Astrocyte of the cerebellum (primary cell): ENCODE data around the gene HPS3.
"Not testable (repeated sequence)": the region's sequence is repeated elsewhere in the genome, so short reads cannot be mapped to it uniquely, and the experiment has no call there.

Experiments used
- DNase-seq: peaks from one replicate; pipeline ENCODE4 v3.0.0-alpha.2; 2011; ENCODE audit warnings: low read depth
- H3K4me3 ChIP-seq: 2 replicates; pipeline ENCODE4 v1.5.1; 2011; ENCODE audit warnings: mild to moderate bottlenecking, low read depth, low read length, moderate library complexity
- in situ Hi-C: cut with HindIII; loops from 2 replicates; pipeline ENCODE4 v1.10.0; 2017; ENCODE audit warnings: low sequenced_read_pairs
- TF ChIP-seq, protein P1 (sequence below): IDR thresholded peaks from 2 replicates; pipeline ENCODE4 v1.5.1; 2012; ENCODE audit warnings: low read length, low read depth, moderate library complexity, mild to moderate bottlenecking; ENCODE audit errors: missing control alignments

Gene HPS3

DNA sequence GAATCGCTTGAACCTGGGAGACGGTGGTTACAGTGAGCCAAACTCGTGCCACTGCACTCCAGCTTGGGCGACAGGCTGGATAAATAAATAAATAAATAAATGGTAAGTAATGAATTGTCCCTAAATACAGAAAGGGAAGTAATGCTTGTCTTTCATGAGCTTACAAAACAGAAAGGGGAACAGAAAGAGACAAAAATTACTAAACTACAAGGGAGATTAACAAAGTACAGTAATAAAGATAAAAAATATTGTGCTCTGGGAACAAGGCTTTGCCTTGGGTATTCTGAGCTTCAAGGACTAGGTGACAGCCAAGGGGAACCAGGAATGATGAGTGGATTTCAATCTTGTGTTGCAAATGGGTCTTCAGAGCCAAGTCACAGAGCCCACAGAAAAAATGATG lies 34.0 kb upstream of the HPS3 start:
- TF ChIP-seq, protein P1, sequence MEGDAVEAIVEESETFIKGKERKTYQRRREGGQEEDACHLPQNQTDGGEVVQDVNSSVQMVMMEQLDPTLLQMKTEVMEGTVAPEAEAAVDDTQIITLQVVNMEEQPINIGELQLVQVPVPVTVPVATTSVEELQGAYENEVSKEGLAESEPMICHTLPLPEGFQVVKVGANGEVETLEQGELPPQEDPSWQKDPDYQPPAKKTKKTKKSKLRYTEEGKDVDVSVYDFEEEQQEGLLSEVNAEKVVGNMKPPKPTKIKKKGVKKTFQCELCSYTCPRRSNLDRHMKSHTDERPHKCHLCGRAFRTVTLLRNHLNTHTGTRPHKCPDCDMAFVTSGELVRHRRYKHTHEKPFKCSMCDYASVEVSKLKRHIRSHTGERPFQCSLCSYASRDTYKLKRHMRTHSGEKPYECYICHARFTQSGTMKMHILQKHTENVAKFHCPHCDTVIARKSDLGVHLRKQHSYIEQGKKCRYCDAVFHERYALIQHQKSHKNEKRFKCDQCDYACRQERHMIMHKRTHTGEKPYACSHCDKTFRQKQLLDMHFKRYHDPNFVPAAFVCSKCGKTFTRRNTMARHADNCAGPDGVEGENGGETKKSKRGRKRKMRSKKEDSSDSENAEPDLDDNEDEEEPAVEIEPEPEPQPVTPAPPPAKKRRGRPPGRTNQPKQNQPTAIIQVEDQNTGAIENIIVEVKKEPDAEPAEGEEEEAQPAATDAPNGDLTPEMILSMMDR = no peak
- in situ Hi-C loops = no loop called here
- no peak for DNase-seq
- H3K4me3 ChIP-seq = no peak overlapping the region

DNA sequence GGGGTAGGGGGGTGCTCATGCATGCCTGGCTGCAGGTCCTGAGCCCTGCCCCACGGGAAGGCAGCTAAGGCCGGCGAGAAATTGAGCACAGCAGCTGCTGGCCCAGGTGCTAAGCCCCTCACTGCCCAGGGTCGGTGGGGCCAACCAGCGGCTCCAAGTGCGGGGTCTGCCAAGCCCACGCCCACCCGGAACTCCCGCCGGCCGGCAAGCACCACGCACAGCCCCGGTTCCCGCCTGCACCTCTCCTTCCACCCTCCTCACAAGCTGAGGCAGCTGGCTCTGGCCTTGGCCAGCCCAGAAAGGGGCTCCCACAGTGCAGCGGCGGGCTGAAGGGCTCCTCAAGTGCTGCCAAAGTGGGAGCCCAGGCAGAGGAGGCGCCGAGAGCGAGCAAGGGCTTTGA lies 31.5 kb upstream of the HPS3 start:
- in situ Hi-C loops, DNase-seq: not testable (repeated sequence)

DNA sequence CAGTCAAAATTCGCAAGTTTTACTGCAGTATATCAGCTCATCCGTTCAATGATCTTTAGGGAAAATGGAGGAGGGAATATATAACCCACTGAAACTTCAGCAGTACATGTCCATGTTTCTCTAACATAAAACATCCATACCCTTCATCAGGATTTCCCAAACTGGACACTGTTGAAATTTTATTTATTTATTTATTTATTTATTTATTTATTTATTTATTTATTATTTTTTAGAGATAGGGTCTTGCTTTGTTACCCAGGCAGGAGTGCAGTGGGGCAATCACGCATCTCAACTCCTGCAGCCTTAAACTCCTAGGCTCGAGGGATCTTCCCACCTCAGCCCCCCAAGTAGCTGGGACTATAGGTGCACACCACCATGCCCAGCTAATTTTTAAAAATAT lies 28.3 kb upstream of the HPS3 start:
- DNase-seq = no peak
- TF ChIP-seq, protein P1 = no peak
- in situ Hi-C loops = loop anchor here (25.0 kb wide), 1 partner anchor 186 kb away; no protein-coding TSS in a partner anchor
- H3K4me3 ChIP-seq = no peak overlapping the region

More for the DNA sequence above, 31.5 kb upstream of the HPS3 start:
- not testable (repeated sequence) for H3K4me3 ChIP-seq

DNA sequence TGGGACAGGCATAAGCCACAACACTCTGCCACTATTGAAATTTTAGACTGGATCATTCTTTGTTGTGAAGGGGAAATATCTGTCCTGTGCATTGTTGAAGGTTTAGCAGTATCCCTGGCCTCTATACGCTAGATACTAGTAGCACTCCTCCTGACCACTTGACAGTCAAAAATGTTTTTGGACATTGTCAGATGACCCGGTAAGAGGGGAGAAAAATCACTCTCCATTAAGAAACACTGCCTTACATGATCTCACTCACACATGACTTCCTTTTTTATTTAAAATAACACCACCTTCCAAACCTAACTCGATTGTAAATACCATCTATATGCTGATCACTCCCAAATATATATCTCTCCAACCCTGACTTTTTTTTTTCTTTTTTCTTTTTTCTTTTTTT lies 27.8 kb upstream of the HPS3 start:
- in situ Hi-C loops = loop anchor here (25.0 kb wide), 1 partner anchor 186 kb away; no protein-coding TSS in a partner anchor
- no peak for DNase-seq
- TF ChIP-seq, protein P1 = no peak
- H3K4me3 ChIP-seq = no peak overlapping the region

DNA sequence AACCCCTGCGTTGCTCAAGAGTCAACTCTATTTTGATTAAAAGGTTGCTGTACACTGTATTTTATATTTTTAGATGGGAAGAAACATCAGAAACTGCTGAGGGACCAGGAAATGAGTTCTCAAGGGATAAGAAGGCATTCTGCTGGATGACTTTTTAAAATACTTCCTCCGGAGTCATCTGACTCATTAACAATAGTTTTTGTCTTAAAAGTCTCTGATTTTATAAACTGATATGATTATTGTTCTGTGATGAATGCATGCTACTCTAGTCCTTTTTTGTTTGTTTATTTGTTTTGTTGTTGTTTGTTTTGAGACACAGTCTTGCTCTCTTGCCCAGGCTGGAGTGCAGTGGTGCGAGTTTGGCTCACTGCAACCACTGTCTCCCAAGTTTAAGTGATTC lies 25.0 kb upstream of the HPS3 start:
- H3K4me3 ChIP-seq = no peak overlapping the region
- in situ Hi-C loops = loop anchor here (25.0 kb wide), 1 partner anchor 183 kb away; no protein-coding TSS in a partner anchor
- TF ChIP-seq, protein P1 = no peak
- DNase-seq = no peak

DNA sequence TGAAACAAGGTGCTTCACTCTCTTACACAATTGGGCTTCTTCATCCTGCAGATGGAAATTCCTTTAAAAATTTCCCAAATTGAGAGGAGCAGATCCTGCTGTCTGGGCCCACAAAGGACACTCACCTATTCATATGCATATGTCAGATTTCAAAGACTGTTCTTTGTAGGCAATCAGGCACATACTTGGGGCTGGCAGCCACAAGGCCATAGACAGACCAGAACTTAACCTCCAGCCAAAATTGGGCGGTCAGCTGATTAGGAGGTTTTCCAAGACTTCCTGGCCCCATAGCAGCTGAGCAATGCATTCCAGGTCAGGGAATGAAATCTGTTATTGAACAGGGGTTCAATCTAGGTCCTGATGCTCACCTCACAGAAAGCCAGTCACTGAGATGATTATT lies 15.0 kb upstream of the HPS3 start:
- peak; percentile 0 for DNase-seq
- in situ Hi-C loops = loop anchor here (25.0 kb wide), 1 partner anchor 173 kb away; no protein-coding TSS in a partner anchor
- no peak overlapping the region for H3K4me3 ChIP-seq
- TF ChIP-seq, protein P1 = no peak

DNA sequence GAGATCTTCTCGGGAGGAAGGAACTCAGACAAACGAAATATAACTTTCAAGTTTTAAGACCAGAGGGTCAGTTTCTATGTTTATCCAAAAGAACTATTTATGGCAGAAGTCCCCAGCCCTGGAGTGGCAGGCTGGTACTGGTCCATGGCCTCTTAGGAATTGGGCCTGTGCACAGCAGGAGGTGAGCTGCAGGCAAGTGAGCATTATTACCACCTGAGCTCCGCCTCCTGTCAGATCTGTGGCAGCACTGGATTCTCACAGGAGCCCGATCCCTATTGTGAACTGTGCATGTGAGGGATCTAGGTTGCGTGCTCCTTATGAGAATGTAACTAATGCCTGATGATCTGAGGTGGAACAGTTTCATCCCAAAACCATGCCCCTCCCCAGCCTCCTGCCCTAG lies 14.3 kb upstream of the HPS3 start:
- in situ Hi-C loops = loop anchor here (25.0 kb wide), 1 partner anchor 172 kb away; no protein-coding TSS in a partner anchor
- DNase-seq = no peak
- TF ChIP-seq, protein P1 = no peak
- H3K4me3 ChIP-seq = no peak overlapping the region
